ENCODE results near the gene KLKB1.
"Not testable (repeated sequence)": the region's sequence is repeated elsewhere in the genome, so short reads cannot be mapped to it uniquely, and the experiment has no call there.

KLKB1 gene

GRCh38 chr4:186227744-186228513, 622 bp downstream of the KLKB1 start:
- DNase-seq = no peak

GRCh38 chr4:186228514-186228894, 1.2 kb downstream of the KLKB1 start:
- DNase-seq = no peak

DNA sequence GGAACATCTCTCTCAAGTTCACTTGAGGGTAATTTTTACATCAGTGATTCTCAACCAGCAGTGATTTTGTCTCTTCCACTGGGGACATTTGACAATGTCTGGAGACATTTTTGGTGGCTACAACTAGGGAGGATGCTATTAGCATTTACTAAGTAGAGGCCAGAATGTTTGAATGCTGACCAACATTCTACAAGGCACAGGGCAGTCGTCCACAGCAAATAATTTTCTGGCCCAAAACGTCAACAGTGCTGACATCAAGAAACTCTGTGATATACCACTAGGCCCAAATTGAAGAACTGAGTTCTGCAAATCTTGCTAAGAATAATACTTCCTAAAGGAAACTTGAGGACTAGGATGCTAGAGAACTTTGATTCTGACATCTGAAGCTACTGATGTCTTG, 7.1 kb downstream of the KLKB1 start:
- DNase-seq = no peak

DNA sequence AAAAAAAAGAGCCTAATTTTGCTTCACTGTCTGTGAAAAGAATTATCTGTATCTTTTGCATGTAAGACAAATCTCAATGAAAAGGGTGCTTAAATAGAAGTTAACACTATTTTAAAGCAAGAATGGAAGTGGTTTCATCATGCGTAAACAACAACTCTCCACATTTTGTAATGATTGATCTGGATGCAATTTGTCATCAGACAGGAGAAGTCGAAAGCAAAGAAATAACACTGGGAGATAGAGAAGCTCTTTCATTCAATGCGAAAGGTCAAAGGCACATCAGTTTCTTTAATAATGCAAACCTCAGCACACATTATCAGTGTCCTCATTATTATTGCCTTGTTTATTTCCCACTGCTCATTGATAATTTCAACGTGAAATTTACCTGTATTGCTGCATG, 8.8 kb downstream of the KLKB1 start:
- no peak for DNase-seq

- DNase-seq = no peak
Observed at GRCh38 chr4:186240452-186240847, 13.1 kb downstream of the KLKB1 start.

DNA sequence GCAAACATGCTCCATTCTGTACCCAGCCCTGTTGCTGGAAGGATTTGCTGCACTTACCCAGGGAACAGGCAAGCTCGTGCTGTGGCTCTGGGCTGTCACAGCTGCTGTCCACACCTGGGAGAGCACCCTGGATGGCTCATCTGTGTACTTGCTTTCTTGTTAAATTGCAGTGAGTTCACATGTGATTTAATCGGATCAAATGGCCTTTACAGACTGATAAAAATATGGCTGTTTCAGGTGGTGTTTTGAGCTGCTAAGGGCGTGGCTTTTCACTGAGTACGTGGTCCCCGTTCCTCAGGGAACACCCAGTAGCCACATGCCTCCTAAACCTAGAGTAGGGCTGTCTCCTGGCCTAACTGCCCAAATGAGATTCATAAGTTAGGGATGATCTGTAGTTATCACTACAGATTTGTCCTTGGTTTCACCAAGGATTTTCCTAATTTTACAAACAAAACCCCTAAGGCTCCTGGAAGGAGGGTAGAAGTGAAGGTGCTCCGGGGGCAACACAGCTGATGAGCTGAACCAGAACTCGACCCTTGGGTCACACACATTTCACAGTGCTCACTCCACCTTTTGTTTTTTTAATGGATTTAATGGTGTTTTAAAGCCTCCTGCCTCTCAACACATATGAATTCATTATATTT, 13.7 kb downstream of the KLKB1 start:
- DNase-seq = no peak

DNA sequence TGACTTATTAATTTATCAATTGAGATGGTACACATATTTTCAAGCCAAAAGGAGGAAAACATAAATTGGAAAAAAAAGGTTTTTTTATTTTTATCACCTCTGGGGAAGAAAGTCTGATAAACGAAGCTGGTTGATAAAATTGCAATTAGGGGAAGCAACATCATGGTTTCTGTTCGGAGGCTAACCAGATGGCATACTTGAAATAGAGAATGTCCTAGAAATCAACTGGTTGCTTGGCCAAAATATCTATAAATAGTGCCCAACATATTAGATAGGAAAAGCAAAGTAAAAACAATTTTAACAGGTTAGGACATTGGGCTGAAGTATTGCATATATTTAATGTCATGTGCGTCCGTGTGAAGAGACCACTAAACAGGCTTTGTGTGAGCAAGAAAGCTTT, 14.3 kb downstream of the KLKB1 start:
- DNase-seq = no peak

DNA sequence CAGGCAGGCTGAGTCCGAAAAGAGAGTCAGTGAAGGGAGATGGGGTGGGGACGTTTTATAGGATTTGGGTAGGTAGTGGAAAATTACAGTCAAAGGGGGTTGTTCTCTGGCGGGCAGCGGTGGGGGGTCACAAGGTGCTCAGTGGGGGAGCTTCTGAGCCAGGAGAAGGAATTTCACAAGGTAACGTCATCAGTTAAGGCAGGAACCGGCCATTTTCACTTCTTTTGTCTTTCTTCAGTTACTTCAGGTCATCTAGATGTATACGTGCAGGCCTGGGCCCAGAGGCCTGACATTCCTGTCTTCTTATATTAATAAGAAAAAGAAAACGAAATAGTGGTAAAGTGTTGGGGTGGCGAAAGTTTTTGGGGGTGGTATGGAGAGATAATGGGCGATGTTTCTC, 14.7 kb downstream of the KLKB1 start:
- DNase-seq = not testable (repeated sequence)

DNA sequence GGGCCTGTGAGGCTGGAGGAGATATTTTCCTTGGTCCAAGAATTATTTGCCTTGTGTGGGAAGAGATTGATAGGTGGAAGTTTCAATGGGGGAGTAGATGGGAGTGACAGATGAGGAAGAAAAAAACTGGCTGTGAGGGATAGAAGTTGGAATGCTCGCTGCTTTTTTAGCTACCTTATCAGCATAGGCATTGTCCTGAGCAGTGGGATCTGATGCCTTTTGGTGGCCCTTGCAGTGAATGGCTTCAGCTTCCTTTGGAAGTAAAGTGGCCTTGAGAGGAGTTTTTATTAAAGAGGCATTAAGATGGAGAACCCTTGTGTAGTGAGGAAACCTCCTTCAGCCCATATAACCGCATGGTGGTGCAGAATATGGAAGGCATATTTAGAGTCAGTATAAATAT, 16.0 kb downstream of the KLKB1 start:
- DNase-seq = no peak

GRCh38 chr4:186244835-186245234, 17.5 kb downstream of the KLKB1 start:
- DNase-seq = no peak

DNA sequence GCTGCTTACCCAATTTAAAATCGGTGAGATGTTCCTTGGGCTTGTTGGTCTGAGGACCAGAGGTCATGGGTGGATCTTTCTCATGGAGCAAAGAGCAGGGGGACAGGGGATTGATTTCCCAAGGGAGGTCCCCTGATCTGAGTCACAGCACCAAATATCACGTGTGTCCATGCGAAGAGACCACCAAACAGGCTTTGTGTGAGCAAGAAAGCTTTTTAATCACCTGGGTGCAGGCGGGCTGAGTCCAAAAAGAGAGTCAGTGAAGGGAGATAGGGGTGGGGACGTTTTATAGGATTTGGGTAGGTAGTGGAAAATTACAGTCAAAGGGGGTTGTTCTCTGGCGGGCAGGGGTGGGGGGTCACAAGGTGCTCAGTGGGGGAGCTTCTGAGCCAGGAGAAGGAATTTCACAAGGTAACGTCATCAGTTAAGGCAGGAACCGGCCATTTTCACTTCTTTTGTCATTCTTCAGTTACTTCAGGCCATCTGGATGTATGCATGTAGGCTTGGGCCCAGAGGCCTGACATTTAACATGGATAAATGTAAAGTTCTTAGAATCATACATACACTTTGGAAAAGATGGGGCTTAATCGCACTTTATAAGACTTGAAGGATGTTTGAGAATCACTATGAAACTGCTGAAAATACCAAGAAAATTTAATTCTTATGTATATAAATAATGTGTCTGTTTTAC, 19.9 kb downstream of the KLKB1 start:
- DNase-seq = not testable (repeated sequence)

DNA sequence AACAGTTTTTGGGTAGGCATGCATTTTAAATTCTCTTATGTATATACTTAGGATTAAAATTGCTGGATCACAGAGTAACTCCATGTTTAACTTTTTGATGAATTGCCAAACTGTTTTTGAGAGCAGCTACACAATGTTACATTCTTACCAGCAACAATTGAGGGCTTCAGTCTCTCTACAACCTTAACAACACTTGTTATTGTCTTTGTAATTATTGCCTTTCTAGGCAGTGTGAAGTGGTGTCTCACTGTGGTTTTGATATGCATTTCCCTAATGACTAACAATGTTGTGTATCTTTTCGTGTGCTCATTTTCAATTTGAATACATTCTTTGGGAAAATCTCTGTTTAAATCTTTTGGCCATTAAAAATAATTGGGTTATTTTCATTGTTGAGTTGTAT, 21.3 kb downstream of the KLKB1 start:
- no peak for DNase-seq

GRCh38 chr4:186249785-186250754, 22.8 kb downstream of the KLKB1 start:
- DNase-seq = no peak

GRCh38 chr4:186250760-186251159, 23.5 kb downstream of the KLKB1 start:
- no peak for DNase-seq

DNA sequence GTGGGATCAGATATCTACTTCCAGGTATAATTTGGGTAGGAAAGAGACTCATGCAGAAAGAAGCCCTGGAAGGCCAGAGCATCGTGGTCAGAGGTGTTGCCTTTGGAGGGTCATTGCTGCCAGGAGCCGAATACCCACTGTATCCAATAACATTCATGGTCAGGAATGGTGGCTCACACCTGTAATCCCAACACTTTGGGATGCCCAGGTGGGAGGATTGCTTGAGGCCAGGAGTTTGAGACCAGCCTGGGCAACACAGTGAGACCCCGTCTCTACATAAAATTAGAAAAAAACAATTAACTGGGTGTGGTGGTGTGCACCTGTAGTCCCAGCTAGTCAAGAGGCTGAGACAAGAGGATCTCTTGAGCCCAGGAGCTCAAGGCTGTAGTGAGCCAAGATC, 27.8 kb downstream of the KLKB1 start:
- no peak for DNase-seq

DNA sequence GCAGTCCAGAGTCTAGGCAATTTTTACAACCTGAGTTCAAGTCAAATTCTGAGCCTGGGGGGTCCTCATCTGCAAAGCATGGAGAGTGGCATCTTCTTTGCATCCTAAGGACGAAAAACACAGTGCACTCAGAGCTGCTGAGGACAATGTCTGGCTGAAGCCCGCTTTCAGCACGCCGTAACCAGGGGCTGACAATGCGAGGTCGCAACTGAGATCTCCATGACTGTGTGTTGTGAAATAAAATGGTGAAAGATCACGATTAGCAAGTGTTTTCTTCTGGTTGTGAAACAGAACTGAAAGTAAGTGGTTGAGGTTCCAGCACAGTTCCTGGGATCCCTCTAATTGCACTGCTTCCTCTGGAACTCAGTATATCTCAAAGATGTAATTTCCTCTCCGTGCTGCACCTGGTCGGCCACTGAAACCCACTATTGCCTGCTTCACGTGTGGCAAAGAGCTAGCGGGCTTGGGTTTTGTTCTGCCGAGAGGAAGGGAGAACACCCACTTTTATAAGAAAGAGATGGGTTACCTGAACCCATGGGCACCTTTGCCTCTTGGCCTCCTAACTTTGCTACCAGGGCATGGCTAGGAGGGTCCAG, 31.0 kb downstream of the KLKB1 start:
- DNase-seq = no peak

- DNase-seq = no peak
Observed at GRCh38 chr4:186260117-186260503, 32.8 kb downstream of the KLKB1 start.

GRCh38 chr4:186260504-186261448, 33.5 kb downstream of the KLKB1 start:
- no peak for DNase-seq

DNA sequence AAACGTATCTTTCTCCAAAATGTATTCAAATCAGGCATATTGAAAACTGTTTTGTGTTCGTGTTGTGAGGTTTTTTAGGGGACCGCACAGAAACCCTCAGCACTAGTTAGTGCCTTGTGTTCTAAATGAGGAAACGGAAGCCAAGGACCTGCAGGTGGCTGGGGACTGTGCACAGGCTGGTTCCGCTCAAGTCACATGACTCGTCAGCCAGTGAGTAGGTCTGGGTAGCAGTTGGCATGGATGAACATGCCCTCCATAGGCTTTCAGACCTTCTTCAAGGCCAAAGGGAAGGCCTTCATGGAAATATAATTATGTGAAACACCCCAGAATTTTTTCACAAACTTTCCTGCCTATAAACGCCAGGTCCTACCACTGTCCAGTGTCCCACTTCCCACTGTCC, 37.4 kb downstream of the KLKB1 start:
- DNase-seq = no peak

- not testable (repeated sequence) for DNase-seq
Observed at GRCh38 chr4:186265250-186265649, 37.9 kb downstream of the KLKB1 start.
